Lung (tissue), 12 donors: ENCODE measurements around the gene CIAO2B. TPM values are rescaled to one million over a fixed set of nuclear protein-coding genes. Genes with fewer than 3 reads are reported as not detected.
A peak's percentile ranks its signal among the peaks of the same experiment; 100 is the strongest.

Experiments
- ATAC-seq: fragments of 200-7000 bp; cut with Tn5 transposase; one replicate; pipeline ENCODE4 v1.9.1; 2020; ENCODE audit warnings: moderate number of reproducible peaks; ENCODE audit not compliant: insufficient read depth, low FRiP score
- DNase-seq, 3 donors: peaks; one replicate each; pipeline ENCODE4 v3.0.0-alpha.2; 2013 to 2017
- H3K27ac ChIP-seq, 2 donors: one replicate each; pipeline ENCODE4 v1.5.1; 2013; ENCODE audit warnings: mild to moderate bottlenecking in 2 of 2, moderate library complexity in 2 of 2, control low read depth in 1 of 2, inconsistent platforms in 1 of 2, low read depth in 1 of 2, low read length in 1 of 2
- H3K27me3 ChIP-seq, 3 donors: one replicate each; pipeline ENCODE4 v1.5.1; 2013; ENCODE audit warnings: low read length in 2 of 3; ENCODE audit not compliant: control insufficient read depth in 3 of 3, insufficient read depth in 3 of 3
- H3K36me3 ChIP-seq, 4 donors: one replicate each; pipeline ENCODE4 v1.5.1; 2013; ENCODE audit warnings: low read length in 4 of 4, mild to moderate bottlenecking in 1 of 4, moderate library complexity in 1 of 4; ENCODE audit not compliant: control insufficient read depth in 4 of 4, insufficient read depth in 4 of 4
- H3K4me1 ChIP-seq, 5 donors: one replicate each; pipeline ENCODE4 v1.5.1; 2013; ENCODE audit warnings: low read length in 5 of 5, mild to moderate bottlenecking in 2 of 5, moderate library complexity in 1 of 5; ENCODE audit not compliant: control insufficient read depth in 5 of 5, insufficient read depth in 5 of 5
- H3K4me3 ChIP-seq: one replicate; pipeline ENCODE4 v1.5.1; 2013; ENCODE audit warnings: mild to moderate bottlenecking, control low read depth, moderate library complexity
- H3K9ac ChIP-seq, 2 donors: one replicate each; pipeline ENCODE4 v1.5.1; 2013; ENCODE audit warnings: low read length in 2 of 2, control low read depth in 1 of 2; ENCODE audit not compliant: insufficient read depth in 1 of 2
- H3K9me3 ChIP-seq, 4 donors: one replicate each; pipeline ENCODE4 v1.5.1; 2013; ENCODE audit warnings: low read length in 3 of 4, mild to moderate bottlenecking in 1 of 4, moderate library complexity in 1 of 4; ENCODE audit not compliant: control insufficient read depth in 4 of 4, insufficient read depth in 3 of 4
- CTCF ChIP-seq: IDR thresholded peaks from 2 replicates; pipeline ENCODE4 v1.5.1; 2012; ENCODE audit warnings: mild to moderate bottlenecking; ENCODE audit errors: control extremely low read depth, extremely low read depth
- WGBS, 2 donors: extraction: QIAGEN DNeasy Blood & Tissue Kit; methylation state at CpG; one replicate each; pipeline ENCODE4 v1.1.7; 2013; 5-methylcytosine and 5-hydroxymethylcytosine counted together
- polyA plus RNA-seq, 2 donors: library from polyadenylated mRNA; stranded (reverse); fragments of 200-250 nt; gene quantifications; one replicate each; pipeline ENCODE4 v1.2.1, GENCODE V29; 2013
- total RNA-seq, 2 donors: library from RNA; depleted of rRNA in 1 of 2; stranded (reverse); fragments of >200 nt in 1 of 2; gene quantifications; one replicate each; pipeline ENCODE4 v1.2.1, GENCODE V29; 2014 to 2021
- donor health status: control.
- donor health status: control.
- donor health status: Bipolar disorder and iron deficiency.
- donor health status: healthy.
- donor health status: DM: yes; HTN: yes; CAD: no.

CIAO2B gene
- total and polyA plus RNA-seq, 4 donors = 48.8 to 257 (median 159) TPM

GRCh38 chr16:66948134-66948836 lies 14.1 kb upstream of the CIAO2B start:
- peak; percentile 24 for ATAC-seq
- no peak for TF ChIP-seq CTCF
- peak in 2 of 3 donors; percentile 23 to 32 for DNase-seq
- Histone ChIP-seq H3K9me3 (no peaks in the 10 kb centered on the region), H3K4me3 (peak overlapping the region; percentile 6), H3K9ac (peak overlapping the region in 1 of 2 donors; percentile 32), H3K4me1 (peaks cover 0 to 21% (median 6%) of the 10 kb centered on the region in 5 donors), H3K27ac (no peak overlapping the region), H3K36me3 (peaks cover 0 to 8% (median 4%) of the 10 kb centered on the region in 4 donors), H3K27me3 (peaks cover 0 to 37% (median 25%) of the 10 kb centered on the region in 3 donors)
- 2 to 3% methylated on average over 42 to 44 of the region's 44 CpGs for WGBS, 2 donors

GRCh38 chr16:66947302-66948065 lies 13.3 kb upstream of the CIAO2B start:
- peaks cover 0 to 21% (median 6%) of the 10 kb centered on the region in 5 donors for H3K4me1 ChIP-seq
- 0 to 1% methylated on average over 21 to 22 of the region's 23 CpGs for WGBS, 2 donors
- TF ChIP-seq CTCF = peak; percentile 96
- H3K36me3 ChIP-seq = peaks cover 2 to 16% (median 9%) of the 10 kb centered on the region in 4 donors
- DNase-seq (peak; percentile 85 to 91 (median 87)), ATAC-seq (peak; percentile 77)
- no peaks in the 10 kb centered on the region for H3K9me3 ChIP-seq
- peak overlapping the region; percentile 20 for H3K4me3 ChIP-seq
- H3K9ac ChIP-seq = no peak overlapping the region
- peaks cover 0 to 37% (median 25%) of the 10 kb centered on the region in 3 donors for H3K27me3 ChIP-seq
- no peak overlapping the region for H3K27ac ChIP-seq

- Histone ChIP-seq H3K27me3 (peaks cover 0 to 37% (median 25%) of the 10 kb centered on the region in 3 donors), H3K9me3 (no peaks in the 10 kb centered on the region), H3K9ac (no peak overlapping the region), H3K27ac (no peak overlapping the region), H3K4me1 (peaks cover 0 to 21% (median 6%) of the 10 kb centered on the region in 5 donors), H3K36me3 (peaks cover 4 to 22% (median 12%) of the 10 kb centered on the region in 4 donors), H3K4me3 (no peak overlapping the region)
- WGBS, 2 donors = 34 to 43% methylated on average over 5 of the region's 5 CpGs
- ATAC-seq (no peak), DNase-seq (no peak)
- no peak for TF ChIP-seq CTCF
Measured at GRCh38 chr16:66946974-66947301, 12.7 kb upstream of the CIAO2B start.
